ENCODE data around the gene RPL41.
A peak's percentile ranks its signal among the peaks of the same experiment; 100 is the strongest.

RPL41 gene

DNA sequence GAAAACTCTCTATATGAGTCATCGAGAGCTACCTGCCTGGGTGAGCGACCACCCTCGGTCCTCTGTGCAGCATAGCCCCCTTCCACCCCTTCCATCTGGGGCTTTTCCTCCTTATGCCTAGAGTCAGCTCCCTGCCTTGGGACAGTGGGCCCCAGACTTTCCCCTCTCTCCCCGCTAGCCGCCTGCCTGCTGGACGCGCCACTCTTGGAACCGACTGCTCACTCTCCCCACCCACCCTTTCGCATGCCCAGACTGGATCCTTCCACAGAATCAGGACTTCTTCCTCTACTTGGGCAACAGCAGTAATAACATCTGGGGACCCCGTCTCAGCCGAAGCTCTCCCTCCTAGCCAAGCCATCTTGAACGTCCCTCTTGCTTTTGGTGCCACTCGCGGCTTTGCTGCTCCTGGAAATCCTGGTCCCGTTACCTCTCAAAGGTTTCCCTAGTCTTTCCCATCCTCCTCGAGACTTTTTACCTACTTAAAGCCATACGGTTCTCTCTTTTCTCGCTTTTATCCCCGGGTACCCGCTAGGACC lies 12.3 kb downstream of the RPL41 start:
- peaks cover 4% of the 10 kb centered on the region; the same call in 1 of the 2 replicates for H3K36me3 ChIP-seq (ENCODE audit: insufficient read depth)
- TF ChIP-seq, protein P1, sequence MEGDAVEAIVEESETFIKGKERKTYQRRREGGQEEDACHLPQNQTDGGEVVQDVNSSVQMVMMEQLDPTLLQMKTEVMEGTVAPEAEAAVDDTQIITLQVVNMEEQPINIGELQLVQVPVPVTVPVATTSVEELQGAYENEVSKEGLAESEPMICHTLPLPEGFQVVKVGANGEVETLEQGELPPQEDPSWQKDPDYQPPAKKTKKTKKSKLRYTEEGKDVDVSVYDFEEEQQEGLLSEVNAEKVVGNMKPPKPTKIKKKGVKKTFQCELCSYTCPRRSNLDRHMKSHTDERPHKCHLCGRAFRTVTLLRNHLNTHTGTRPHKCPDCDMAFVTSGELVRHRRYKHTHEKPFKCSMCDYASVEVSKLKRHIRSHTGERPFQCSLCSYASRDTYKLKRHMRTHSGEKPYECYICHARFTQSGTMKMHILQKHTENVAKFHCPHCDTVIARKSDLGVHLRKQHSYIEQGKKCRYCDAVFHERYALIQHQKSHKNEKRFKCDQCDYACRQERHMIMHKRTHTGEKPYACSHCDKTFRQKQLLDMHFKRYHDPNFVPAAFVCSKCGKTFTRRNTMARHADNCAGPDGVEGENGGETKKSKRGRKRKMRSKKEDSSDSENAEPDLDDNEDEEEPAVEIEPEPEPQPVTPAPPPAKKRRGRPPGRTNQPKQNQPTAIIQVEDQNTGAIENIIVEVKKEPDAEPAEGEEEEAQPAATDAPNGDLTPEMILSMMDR (conservative IDR thresholded peaks at IDR 0.05; ENCODE audit: low read depth, low read length): no peak
- peak overlapping the region; percentile 63 for H3K9ac ChIP-seq
- peak overlapping the region; percentile 86 for H3K4me2 ChIP-seq
- peaks cover 39% of the 10 kb centered on the region for H3K4me1 ChIP-seq (ENCODE audit: low read depth, poor library complexity, severe bottlenecking)
- H3K4me3 ChIP-seq (IDR thresholded peaks at IDR 0.05; ENCODE audit: insufficient read depth, low read depth, low read length): peak overlapping the region; percentile 44
- no peaks in the 10 kb centered on the region for H4K20me1 ChIP-seq (ENCODE audit: insufficient read depth)
- H3K27ac ChIP-seq: peak overlapping the region; percentile 35
- H3K79me2 ChIP-seq (ENCODE audit: insufficient read depth, low read depth): peaks cover 26% of the 10 kb centered on the region; the same call in 1 of the 2 replicates
- H2AFZ ChIP-seq (ENCODE audit: low read depth): peak overlapping the region; percentile 80; the same call in 1 of the 2 replicates
- no peaks in the 10 kb centered on the region for H3K27me3 ChIP-seq (ENCODE audit: insufficient read depth, low read depth)

DNA sequence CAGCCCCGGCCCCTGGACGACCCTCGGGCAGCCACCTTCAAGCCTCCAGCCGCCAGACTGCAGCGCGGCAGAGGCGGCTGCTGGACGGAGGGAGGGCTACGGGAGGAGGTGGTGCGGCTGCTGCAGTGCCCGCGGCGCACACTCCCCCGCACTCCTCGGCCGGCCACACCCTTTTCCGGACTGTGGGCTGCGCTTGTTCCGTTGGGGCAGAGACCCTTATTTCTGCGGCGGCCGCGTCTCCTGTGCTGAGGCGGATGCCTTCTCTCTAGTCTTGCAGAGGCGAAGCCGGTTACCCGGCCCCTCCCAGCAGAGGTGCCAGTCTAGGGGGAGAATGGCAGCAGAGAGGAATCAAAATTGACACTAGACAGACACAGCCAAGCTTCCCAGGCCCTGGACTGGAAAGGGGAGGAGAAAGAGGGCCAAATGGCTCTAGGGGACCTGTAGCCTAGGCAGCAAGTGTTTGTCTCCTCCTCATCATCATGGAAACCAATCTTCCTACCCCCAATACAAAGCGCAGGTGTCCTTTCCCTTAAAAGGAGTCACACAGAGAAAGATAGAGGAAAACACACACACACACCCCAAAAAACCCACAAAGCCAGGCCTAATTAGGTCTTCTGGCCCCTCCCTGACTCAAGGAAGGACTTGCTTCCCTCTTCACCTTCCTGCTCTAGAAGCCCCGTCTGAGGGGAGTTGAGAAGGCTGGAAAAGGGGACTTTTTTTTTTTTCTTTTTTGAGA lies 12.9 kb downstream of the RPL41 start:
- peak overlapping the region; percentile 86 for H3K4me2 ChIP-seq
- peak overlapping the region; percentile 80; the same call in 1 of the 2 replicates for H2AFZ ChIP-seq (ENCODE audit: low read depth)
- H3K27me3 ChIP-seq (ENCODE audit: insufficient read depth, low read depth): no peaks in the 10 kb centered on the region
- H3K27ac ChIP-seq: peak overlapping the region; percentile 35
- H3K4me1 ChIP-seq (ENCODE audit: low read depth, poor library complexity, severe bottlenecking): peaks cover 45% of the 10 kb centered on the region
- H3K9ac ChIP-seq: peak overlapping the region; percentile 63
- peaks cover 26% of the 10 kb centered on the region; the same call in 1 of the 2 replicates for H3K79me2 ChIP-seq (ENCODE audit: insufficient read depth, low read depth)
- peak overlapping the region; percentile 44 for H3K4me3 ChIP-seq (IDR thresholded peaks at IDR 0.05; ENCODE audit: insufficient read depth, low read depth, low read length)
- no peaks in the 10 kb centered on the region for H4K20me1 ChIP-seq (ENCODE audit: insufficient read depth)
- TF ChIP-seq, protein P1 (conservative IDR thresholded peaks at IDR 0.05; ENCODE audit: low read depth, low read length): no peak
- peaks cover 4% of the 10 kb centered on the region; the same call in 1 of the 2 replicates for H3K36me3 ChIP-seq (ENCODE audit: insufficient read depth)

DNA sequence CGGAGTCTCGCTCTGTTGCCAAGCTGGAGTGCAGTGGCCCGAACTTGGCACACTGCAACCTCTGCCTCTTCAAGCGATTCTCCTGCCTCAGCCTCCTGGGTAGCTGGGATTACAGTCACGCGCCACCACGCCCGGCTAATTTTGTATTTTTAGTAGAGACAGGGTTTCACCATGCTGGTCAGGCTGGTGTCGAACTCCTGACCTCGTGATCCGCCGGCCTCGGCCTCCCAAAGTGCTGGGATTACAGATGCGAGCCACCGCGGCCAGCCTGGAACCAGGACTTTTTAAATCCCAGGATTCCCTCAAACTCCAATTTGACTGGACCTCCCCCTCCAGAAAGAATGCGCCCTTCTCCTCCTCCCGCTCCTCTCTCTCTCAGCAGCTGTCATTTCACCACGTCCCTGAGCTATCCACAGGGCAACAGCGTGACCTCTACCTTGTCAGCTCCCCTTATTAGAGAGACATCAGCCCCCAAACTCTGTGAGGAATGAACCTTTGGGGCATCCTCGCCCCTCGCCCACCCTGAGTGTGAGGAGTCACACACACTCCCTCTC lies 13.6 kb downstream of the RPL41 start:
- TF ChIP-seq, protein P1 (conservative IDR thresholded peaks at IDR 0.05; ENCODE audit: low read depth, low read length): no peak
- Histone ChIP-seq H3K4me1 (ENCODE audit: low read depth, poor library complexity, severe bottlenecking) (peaks cover 52% of the 10 kb centered on the region), H3K36me3 (ENCODE audit: insufficient read depth) (peaks cover 4% of the 10 kb centered on the region; the same call in 1 of the 2 replicates), H3K27ac (peak overlapping the region; percentile 35; the same call in 1 of the 2 replicates), H4K20me1 (ENCODE audit: insufficient read depth) (no peaks in the 10 kb centered on the region), H3K79me2 (ENCODE audit: insufficient read depth, low read depth) (peaks cover 26% of the 10 kb centered on the region; the same call in 1 of the 2 replicates), H3K4me2 (peak overlapping the region; percentile 86), H3K27me3 (ENCODE audit: insufficient read depth, low read depth) (no peaks in the 10 kb centered on the region), H3K4me3 (IDR thresholded peaks at IDR 0.05; ENCODE audit: insufficient read depth, low read depth, low read length) (no peak overlapping the region), H2AFZ (ENCODE audit: low read depth) (no peak overlapping the region), H3K9ac (peak overlapping the region; percentile 63; the same call in 1 of the 2 replicates)

DNA sequence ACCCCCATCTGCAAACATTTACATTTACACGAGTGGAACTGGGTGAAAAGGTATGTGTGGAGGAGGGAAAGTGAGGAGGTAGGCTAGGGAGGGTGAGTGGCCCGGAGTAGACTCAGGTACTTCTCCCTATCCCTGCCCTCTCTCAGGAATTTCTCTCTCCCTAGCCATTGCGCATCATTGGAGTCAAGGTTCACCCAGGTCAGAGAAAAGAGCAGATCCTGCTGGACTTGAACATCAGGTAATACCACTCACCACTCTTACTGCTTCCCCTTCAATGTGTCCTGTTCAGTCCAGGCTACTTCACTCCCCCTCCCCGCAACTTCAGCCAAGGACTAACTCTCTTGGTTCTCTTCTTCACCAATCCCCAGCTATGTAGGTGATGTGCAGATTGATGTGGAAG lies 14.4 kb downstream of the RPL41 start:
- Histone ChIP-seq H3K4me1 (ENCODE audit: low read depth, poor library complexity, severe bottlenecking) (peaks cover 52% of the 10 kb centered on the region), H4K20me1 (ENCODE audit: insufficient read depth) (no peaks in the 10 kb centered on the region), H2AFZ (ENCODE audit: low read depth) (no peak overlapping the region), H3K4me2 (no peak overlapping the region), H3K27ac (no peak overlapping the region), H3K36me3 (ENCODE audit: insufficient read depth) (peaks cover 4% of the 10 kb centered on the region; the same call in 1 of the 2 replicates), H3K9ac (no peak overlapping the region), H3K27me3 (ENCODE audit: insufficient read depth, low read depth) (no peaks in the 10 kb centered on the region), H3K79me2 (ENCODE audit: insufficient read depth, low read depth) (peaks cover 26% of the 10 kb centered on the region; the same call in 1 of the 2 replicates), H3K4me3 (IDR thresholded peaks at IDR 0.05; ENCODE audit: insufficient read depth, low read depth, low read length) (no peak overlapping the region)
- TF ChIP-seq, protein P1 (conservative IDR thresholded peaks at IDR 0.05; ENCODE audit: low read depth, low read length): no peak

Data from KMS-11 (cell line).